IMR-90 (cell line): ENCODE results near the gene TCIRG1. TPM values are rescaled to one million over a fixed set of nuclear protein-coding genes. Genes with fewer than 3 reads are reported as not detected.

Experiments
- ATAC-seq: fragments of 200-7000 bp; cut with Tn5 transposase; 2 replicates; pipeline ENCODE4 v1.9.1; 2020; ENCODE audit warnings: low read depth, mild to moderate bottlenecking, moderate library complexity
- BruUV-seq: library from RNA; stranded (reverse); fragments of 400-500 nt; replicated peaks from 2 replicates; lab custom pipeline; 2021; lab: Mats Ljungman, UMichigan
- CTCF ChIA-PET: fragments of 300-600 bp; formaldehyde crosslinking; extraction: SDS; loops from one replicate; lab custom pipeline; 2021; ENCODE audit warnings: antibody characterized with exemption; lab: Yijun Ruan, JAX
- POLR2A ChIA-PET: fragments of 300-600 bp; sonication (Branson Sonifier 250); formaldehyde crosslinking; loops from one replicate; lab custom pipeline; 2022; ENCODE audit warnings: antibody characterized with exemption; ENCODE audit not compliant: unreplicated experiment; lab: Charles Lee
- DNase-seq: peaks from one replicate; pipeline ENCODE4 v3.0.0; 2013
- H2AFZ ChIP-seq: replicated peaks from 2 replicates; pipeline ENCODE3; 2013; ENCODE audit warnings: low read length, mild to moderate bottlenecking; ENCODE audit not compliant: poor library complexity
- H2AK5ac ChIP-seq: 2 replicates; pipeline ENCODE4 v1.6.1; 2013; ENCODE audit warnings: low read depth, low read length, inconsistent platforms
- H2AK9ac ChIP-seq: replicated peaks from 2 replicates; pipeline ENCODE3; 2013; ENCODE audit warnings: mild to moderate bottlenecking, low read depth, low read length, moderate library complexity; ENCODE audit not compliant: poor library complexity
- H2BK120ac ChIP-seq: 2 replicates; pipeline ENCODE4 v1.6.1; 2013; ENCODE audit warnings: low read depth, low read length, inconsistent platforms
- H2BK15ac ChIP-seq: 3 replicates; pipeline ENCODE4 v1.6.1; 2013; ENCODE audit warnings: low read depth, low read length, inconsistent platforms
- H2BK20ac ChIP-seq: 2 replicates; pipeline ENCODE4 v1.6.1; 2013; ENCODE audit warnings: low read depth, mild to moderate bottlenecking, inconsistent platforms, low read length, moderate library complexity
- H2BK5ac ChIP-seq: 2 replicates; pipeline ENCODE4 v1.6.1; 2013; ENCODE audit warnings: mild to moderate bottlenecking, low read depth, low read length, inconsistent platforms; ENCODE audit not compliant: poor library complexity, severe bottlenecking
- H3K14ac ChIP-seq: replicated peaks from 2 replicates; pipeline ENCODE4 v1.6.1; 2013; ENCODE audit warnings: low read depth, low read length, inconsistent platforms
- H3K18ac ChIP-seq: 2 replicates; pipeline ENCODE4 v1.6.1; 2013; ENCODE audit warnings: low read depth, low read length, control low read depth
- H3K23ac ChIP-seq: 2 replicates; pipeline ENCODE4 v1.6.1; 2013; ENCODE audit warnings: low read depth, low read length, inconsistent platforms
- H3K27ac ChIP-seq: 2 replicates; pipeline ENCODE4 v1.5.1; 2013; ENCODE audit warnings: mild to moderate bottlenecking, control low read depth, low read length; ENCODE audit not compliant: insufficient read depth
- H3K27me3 ChIP-seq: 2 replicates; pipeline ENCODE4 v1.6.1; 2013; ENCODE audit warnings: low read length; ENCODE audit not compliant: control insufficient read depth, insufficient read depth
- H3K36me3 ChIP-seq: 2 replicates; pipeline ENCODE4 v1.6.1; 2013; ENCODE audit warnings: low read length, mixed read lengths; ENCODE audit not compliant: control insufficient read depth, insufficient read depth
- H3K4ac ChIP-seq: 2 replicates; pipeline ENCODE4 v1.6.1; 2013; ENCODE audit warnings: low read depth, low read length, inconsistent platforms
- H3K4me1 ChIP-seq: 2 replicates; pipeline ENCODE4 v1.6.1; 2013; ENCODE audit warnings: low read length, mixed read lengths; ENCODE audit not compliant: control insufficient read depth, insufficient read depth
- H3K4me2 ChIP-seq: 2 replicates; pipeline ENCODE4 v1.6.1; 2013; ENCODE audit warnings: low read depth, mild to moderate bottlenecking, control low read depth, low read length, moderate library complexity
- H3K4me3 ChIP-seq: 2 replicates; pipeline ENCODE4 v1.5.1; 2013; ENCODE audit warnings: low read depth, mild to moderate bottlenecking, control low read depth, low read length, moderate library complexity; ENCODE audit not compliant: insufficient read depth
- H3K56ac ChIP-seq: 2 replicates; pipeline ENCODE4 v1.6.1; 2013; ENCODE audit warnings: low read length, inconsistent platforms; ENCODE audit not compliant: insufficient read depth; ENCODE audit errors: extremely low read depth
- H3K79me1 ChIP-seq, 2 experiments: 2 replicates each; pipeline ENCODE4 v1.6.1; 2013; ENCODE audit warnings: low read length in 2 of 2, inconsistent platforms in 1 of 2, low read depth in 1 of 2
- H3K9ac ChIP-seq: 2 replicates; pipeline ENCODE4 v1.6.1; 2013; ENCODE audit warnings: low read depth, low read length, control low read depth
- H3K9me1 ChIP-seq: 2 replicates; pipeline ENCODE4 v1.6.1; 2013; ENCODE audit warnings: low read length, inconsistent platforms; ENCODE audit not compliant: insufficient read depth
- H3K9me3 ChIP-seq: 2 replicates; pipeline ENCODE4 v1.6.1; 2013; ENCODE audit warnings: low read length; ENCODE audit not compliant: control insufficient read depth, insufficient read depth
- H4K20me1 ChIP-seq: 2 replicates; pipeline ENCODE4 v1.6.1; 2013; ENCODE audit warnings: low read length, inconsistent platforms; ENCODE audit not compliant: insufficient read depth
- H4K5ac ChIP-seq: 2 replicates; pipeline ENCODE4 v1.6.1; 2013; ENCODE audit warnings: mild to moderate bottlenecking, low read depth, low read length, control low read depth
- H4K8ac ChIP-seq, 2 experiments: 2 replicates each; pipeline ENCODE4 v1.6.1; 2013; ENCODE audit warnings: low read depth in 2 of 2, low read length in 2 of 2, control low read depth in 1 of 2, inconsistent platforms in 1 of 2
- H4K91ac ChIP-seq: 2 replicates; pipeline ENCODE4 v1.6.1; 2013; ENCODE audit warnings: low read depth, low read length, inconsistent platforms; ENCODE audit not compliant: insufficient read depth
- BHLHE40 ChIP-seq: fragments of 150-350 bp; IDR thresholded peaks from 2 replicates; pipeline ENCODE4 v1.6.1; 2016; ENCODE audit warnings: mild to moderate bottlenecking, low read depth, low read length
- CEBPB ChIP-seq: IDR thresholded peaks from 2 replicates; pipeline ENCODE4 v1.6.1; 2012; ENCODE audit warnings: low read depth, low read length, improper control_type of control experiment
- CHD1 ChIP-seq: IDR thresholded peaks from 2 replicates; pipeline ENCODE4 v1.6.1; 2012; ENCODE audit warnings: low read depth, low read length, improper control_type of control experiment
- CTCF ChIP-seq: conservative IDR thresholded peaks from 2 replicates; pipeline ENCODE4 v1.5.1; 2012; ENCODE audit warnings: mild to moderate bottlenecking, low read depth, low read length, improper control_type of control experiment
- MAZ ChIP-seq: IDR thresholded peaks from 2 replicates; pipeline ENCODE4 v1.6.1; 2012; ENCODE audit warnings: low read depth, mild to moderate bottlenecking, low read length, improper control_type of control experiment, moderate library complexity, borderline replicate concordance
- MXI1 ChIP-seq: IDR thresholded peaks from 2 replicates; pipeline ENCODE4 v1.6.1; 2012; ENCODE audit warnings: low read depth, mild to moderate bottlenecking, low read length, moderate library complexity, borderline replicate concordance
- NFE2L2 ChIP-seq: fragments of 150-350 bp; IDR thresholded peaks from 2 replicates; pipeline ENCODE4 v1.6.1; 2016; ENCODE audit warnings: low read depth, mild to moderate bottlenecking, low read length
- POLR2A ChIP-seq: IDR thresholded peaks from 2 replicates; pipeline ENCODE4 v1.6.1; 2012; ENCODE audit warnings: mild to moderate bottlenecking, low read depth, low read length
- RAD21 ChIP-seq: IDR thresholded peaks from 2 replicates; pipeline ENCODE4 v1.6.1; 2012; ENCODE audit warnings: low read length, improper control_type of control experiment
- RCOR1 ChIP-seq: IDR thresholded peaks from 2 replicates; pipeline ENCODE4 v1.6.1; 2012; ENCODE audit warnings: mild to moderate bottlenecking, low read length, improper control_type of control experiment; ENCODE audit not compliant: insufficient replicate concordance
- RFX5 ChIP-seq: IDR thresholded peaks from 2 replicates; pipeline ENCODE4 v1.8.0; 2012; ENCODE audit warnings: low read depth, mild to moderate bottlenecking, low read length, moderate library complexity
- SMC3 ChIP-seq: fragments of 150-350 bp; IDR thresholded peaks from 2 replicates; pipeline ENCODE4 v1.6.1; 2016; ENCODE audit warnings: low read depth, mild to moderate bottlenecking, antibody characterized with exemption, low read length, moderate library complexity
- WGBS, 2 experiments: methylation state at CpG; one replicate each; pipeline versions ENCODE4 v1.1.5 to v1.1.7; 2013; ENCODE audit warnings: missing lambda C conversion rate in 2 of 2; ENCODE audit not compliant: insufficient read length in 1 of 2; ENCODE audit errors: extremely low coverage in 2 of 2; 5-methylcytosine and 5-hydroxymethylcytosine counted together
- dilution Hi-C: fragments of 300-500 bp; cut with HindIII; formaldehyde crosslinking; loops from one replicate; pipeline ENCODE4 v1.14.3; 2018; ENCODE audit warnings: low sequenced_read_pairs; ENCODE audit not compliant: unreplicated experiment
- in situ Hi-C: fragments of 300-500 bp; cut with MboI; formaldehyde crosslinking; loops from 3 replicates; pipeline ENCODE4 v1.14.3; 2019; ENCODE audit warnings: low sequenced_read_pairs, inconsistent platforms, mixed read lengths
- intact Hi-C: fragments of 100-400 bp; cut with micrococcal nuclease; formaldehyde crosslinking; loops from 2 replicates; pipeline ENCODE4 v1.10.0; 2022
- polyA plus RNA-seq, 3 experiments: library from polyadenylated mRNA; depleted of rRNA; stranded (reverse); fragments of >200 nt; gene quantifications; 2 replicates each; pipeline ENCODE4 v1.2.3, GENCODE V29; 2012; ENCODE audit warnings: low replicate concordance in 1 of 3
- total RNA-seq: library from RNA; depleted of rRNA; stranded (reverse); fragments of >200 nt; gene quantifications from 2 replicates; pipeline ENCODE4 v1.2.3, GENCODE V29; 2012
- TF ChIP-seq, protein P1 (sequence below): fragments of 150-350 bp; IDR thresholded peaks from 2 replicates; pipeline ENCODE4 v1.6.1; 2017; ENCODE audit warnings: mild to moderate bottlenecking, antibody characterized with exemption, low read length, low read depth

TCIRG1 gene
- total and polyA plus RNA-seq, 2 of the 4 experiments (the other 2 are of a cell fraction) = 25.3 to 117 TPM

- intact Hi-C loops = loop anchor here (5.0 kb wide), 2 partner anchors 103 to 193 kb away; no protein-coding TSS in a partner anchor
- Histone ChIP-seq H3K27me3 (no peaks in the 10 kb centered on the region), H3K9me1 (peaks cover 31% of the 10 kb centered on the region), H3K36me3 (no peaks in the 10 kb centered on the region), H3K18ac (peak overlapping the region; percentile 70), H3K4me3 (no peak overlapping the region), H4K20me1 (no peaks in the 10 kb centered on the region), H3K4ac (peak overlapping the region; percentile 96), H2BK5ac (peak overlapping the region; percentile 92), H3K9ac (peak overlapping the region; percentile 1), H4K5ac (peak overlapping the region; percentile 77), H3K4me1 (peaks cover 43% of the 10 kb centered on the region), H2AK5ac (peak overlapping the region; percentile 95), H4K91ac (peak overlapping the region; percentile 93), H3K4me2 (peak overlapping the region; percentile 32), H2BK20ac (peak overlapping the region; percentile 93), H3K23ac (peak overlapping the region; percentile 48; the same call in 1 of the 2 replicates), H3K27ac (peak overlapping the region; percentile 78), H3K9me3 (no peaks in the 10 kb centered on the region), H2BK15ac (peak overlapping the region; percentile 91; the same call in 2 of the 3 replicates), H3K79me1 (peaks cover 23 to 45% of the 10 kb centered on the region in 2 experiments; a peak in 3 of 4 replicates), H3K56ac (peak overlapping the region; percentile 70; the same call in 1 of the 2 replicates), H4K8ac (peak overlapping the region; percentile 37 to 88), H2AFZ (peak overlapping the region; percentile 84), H3K14ac (peak overlapping the region; percentile 78), H2AK9ac (peak overlapping the region; percentile 100), H2BK120ac (peak overlapping the region; percentile 93)
- in situ Hi-C loops = no loop called here
- 57% methylated on average over 2 of the region's 16 CpGs; no CpG with 5 or more reads in 1 of the 2 experiments for WGBS, 2 experiments
- ATAC-seq = peak; percentile 1; the same call in 1 of the 2 replicates
- ChIA-PET POLR2A (no interaction called here), CTCF (no interaction called here)
- peak; percentile 87 for DNase-seq
- dilution Hi-C loops = no loop called here
- no TSS peak for BruUV-seq
- TF ChIP-seq CEBPB = 0 out of 2 replicates have a peak, but pooled peaks have one; percentile 10
- no peak for TF ChIP-seq RAD21
- no peak for TF ChIP-seq MXI1
- TF ChIP-seq, protein P1, sequence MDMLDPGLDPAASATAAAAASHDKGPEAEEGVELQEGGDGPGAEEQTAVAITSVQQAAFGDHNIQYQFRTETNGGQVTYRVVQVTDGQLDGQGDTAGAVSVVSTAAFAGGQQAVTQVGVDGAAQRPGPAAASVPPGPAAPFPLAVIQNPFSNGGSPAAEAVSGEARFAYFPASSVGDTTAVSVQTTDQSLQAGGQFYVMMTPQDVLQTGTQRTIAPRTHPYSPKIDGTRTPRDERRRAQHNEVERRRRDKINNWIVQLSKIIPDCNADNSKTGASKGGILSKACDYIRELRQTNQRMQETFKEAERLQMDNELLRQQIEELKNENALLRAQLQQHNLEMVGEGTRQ = no peak
- no peak for TF ChIP-seq POLR2A
- TF ChIP-seq CHD1 = no peak
- TF ChIP-seq NFE2L2 = no peak
- peak; percentile 86 for TF ChIP-seq RCOR1
- no peak for TF ChIP-seq CTCF
- no peak for TF ChIP-seq MAZ
- no peak for TF ChIP-seq RFX5
- peak; percentile 15; the same call in 1 of the 2 replicates for TF ChIP-seq SMC3
- 0 out of 2 replicates have a peak, but pooled peaks have one; percentile 33 for TF ChIP-seq BHLHE40
Observed at GRCh38 chr11:68014157-68014946, 24.5 kb upstream of the TCIRG1 start.
